ENCODE results near the gene GFRA3.

DNA sequence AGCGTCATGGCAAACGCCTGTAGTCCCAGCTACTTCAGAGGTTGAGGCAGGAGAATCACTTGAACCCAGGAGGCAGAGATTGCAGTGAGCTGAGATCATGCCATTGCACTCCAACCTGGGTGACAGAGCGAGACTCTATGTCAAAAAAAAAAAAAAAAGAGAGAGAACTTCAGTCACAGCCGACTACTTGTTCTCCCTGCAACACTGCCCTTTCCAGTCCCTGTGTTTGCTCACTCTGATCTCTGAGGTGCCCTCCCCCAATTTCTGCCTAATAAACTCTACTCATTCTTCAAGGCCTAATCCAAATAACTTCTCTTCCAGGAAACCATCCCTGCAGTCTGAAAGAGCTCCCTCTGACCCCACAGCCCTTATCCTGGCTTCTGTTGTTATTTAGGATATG lies 28.1 kb downstream of the GFRA3 start:
- TF ChIP-seq POLR2AphosphoS5 (IDR thresholded peaks at IDR 0.05; ENCODE audit: low read depth) = no peak
- TF ChIP-seq, protein P1, sequence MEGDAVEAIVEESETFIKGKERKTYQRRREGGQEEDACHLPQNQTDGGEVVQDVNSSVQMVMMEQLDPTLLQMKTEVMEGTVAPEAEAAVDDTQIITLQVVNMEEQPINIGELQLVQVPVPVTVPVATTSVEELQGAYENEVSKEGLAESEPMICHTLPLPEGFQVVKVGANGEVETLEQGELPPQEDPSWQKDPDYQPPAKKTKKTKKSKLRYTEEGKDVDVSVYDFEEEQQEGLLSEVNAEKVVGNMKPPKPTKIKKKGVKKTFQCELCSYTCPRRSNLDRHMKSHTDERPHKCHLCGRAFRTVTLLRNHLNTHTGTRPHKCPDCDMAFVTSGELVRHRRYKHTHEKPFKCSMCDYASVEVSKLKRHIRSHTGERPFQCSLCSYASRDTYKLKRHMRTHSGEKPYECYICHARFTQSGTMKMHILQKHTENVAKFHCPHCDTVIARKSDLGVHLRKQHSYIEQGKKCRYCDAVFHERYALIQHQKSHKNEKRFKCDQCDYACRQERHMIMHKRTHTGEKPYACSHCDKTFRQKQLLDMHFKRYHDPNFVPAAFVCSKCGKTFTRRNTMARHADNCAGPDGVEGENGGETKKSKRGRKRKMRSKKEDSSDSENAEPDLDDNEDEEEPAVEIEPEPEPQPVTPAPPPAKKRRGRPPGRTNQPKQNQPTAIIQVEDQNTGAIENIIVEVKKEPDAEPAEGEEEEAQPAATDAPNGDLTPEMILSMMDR (IDR thresholded peaks at IDR 0.05; ENCODE audit: insufficient read depth, low read length) = no peak
- TF ChIP-seq, protein P2, sequence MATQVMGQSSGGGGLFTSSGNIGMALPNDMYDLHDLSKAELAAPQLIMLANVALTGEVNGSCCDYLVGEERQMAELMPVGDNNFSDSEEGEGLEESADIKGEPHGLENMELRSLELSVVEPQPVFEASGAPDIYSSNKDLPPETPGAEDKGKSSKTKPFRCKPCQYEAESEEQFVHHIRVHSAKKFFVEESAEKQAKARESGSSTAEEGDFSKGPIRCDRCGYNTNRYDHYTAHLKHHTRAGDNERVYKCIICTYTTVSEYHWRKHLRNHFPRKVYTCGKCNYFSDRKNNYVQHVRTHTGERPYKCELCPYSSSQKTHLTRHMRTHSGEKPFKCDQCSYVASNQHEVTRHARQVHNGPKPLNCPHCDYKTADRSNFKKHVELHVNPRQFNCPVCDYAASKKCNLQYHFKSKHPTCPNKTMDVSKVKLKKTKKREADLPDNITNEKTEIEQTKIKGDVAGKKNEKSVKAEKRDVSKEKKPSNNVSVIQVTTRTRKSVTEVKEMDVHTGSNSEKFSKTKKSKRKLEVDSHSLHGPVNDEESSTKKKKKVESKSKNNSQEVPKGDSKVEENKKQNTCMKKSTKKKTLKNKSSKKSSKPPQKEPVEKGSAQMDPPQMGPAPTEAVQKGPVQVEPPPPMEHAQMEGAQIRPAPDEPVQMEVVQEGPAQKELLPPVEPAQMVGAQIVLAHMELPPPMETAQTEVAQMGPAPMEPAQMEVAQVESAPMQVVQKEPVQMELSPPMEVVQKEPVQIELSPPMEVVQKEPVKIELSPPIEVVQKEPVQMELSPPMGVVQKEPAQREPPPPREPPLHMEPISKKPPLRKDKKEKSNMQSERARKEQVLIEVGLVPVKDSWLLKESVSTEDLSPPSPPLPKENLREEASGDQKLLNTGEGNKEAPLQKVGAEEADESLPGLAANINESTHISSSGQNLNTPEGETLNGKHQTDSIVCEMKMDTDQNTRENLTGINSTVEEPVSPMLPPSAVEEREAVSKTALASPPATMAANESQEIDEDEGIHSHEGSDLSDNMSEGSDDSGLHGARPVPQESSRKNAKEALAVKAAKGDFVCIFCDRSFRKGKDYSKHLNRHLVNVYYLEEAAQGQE (IDR thresholded peaks at IDR 0.05; ENCODE audit: insufficient replicate concordance, low read depth) = no peak
- TF ChIP-seq SPI1 (IDR thresholded peaks at IDR 0.05; ENCODE audit: borderline replicate concordance, low read depth) = no peak
- no peak for TF ChIP-seq GABPA (IDR thresholded peaks at IDR 0.05; ENCODE audit: low read depth)
